SK-N-SH (cell line): ENCODE results near the gene ALPL.
A peak's percentile ranks its signal among the peaks of the same experiment; 100 is the strongest.

ENCODE experiments used
- EP300 ChIP-seq, 2 experiments: IDR thresholded peaks; 2 replicates each; pipeline versions ENCODE4 v1.4.0 to v1.6.1; 2012; ENCODE audit warnings: borderline replicate concordance in 1 of 2, low read depth in 1 of 2, low read length in 1 of 2
- JUND ChIP-seq: IDR thresholded peaks from 2 replicates; pipeline ENCODE4 v1.4.0; 2012
- NRF1 ChIP-seq: IDR thresholded peaks from 2 replicates; pipeline ENCODE4 v1.6.1; 2012; ENCODE audit warnings: low read depth, mild to moderate bottlenecking, low read length
- TEAD4 ChIP-seq: IDR thresholded peaks from 2 replicates; pipeline ENCODE4 v1.4.0; 2012; ENCODE audit warnings: mild to moderate bottlenecking, borderline replicate concordance; ENCODE audit not compliant: insufficient read depth
- TF ChIP-seq, protein P1 (sequence below): fragments of 200-600 bp; sonication (generic); IDR thresholded peaks from 2 replicates; pipeline ENCODE4 v1.6.1; 2017; ENCODE audit warnings: antibody characterized with exemption, mild to moderate bottlenecking, moderate library complexity
- TF ChIP-seq, protein P2 (sequence below): IDR thresholded peaks from 2 replicates; pipeline ENCODE4; 2012
- TF ChIP-seq, protein P3 (sequence below): IDR thresholded peaks from 2 replicates; pipeline ENCODE4 v1.4.0; 2012; ENCODE audit warnings: low read depth, borderline replicate concordance
- TF ChIP-seq, protein P4 (sequence below): IDR thresholded peaks from 2 replicates; pipeline ENCODE4 v1.6.1; 2012; ENCODE audit warnings: mild to moderate bottlenecking, low read depth, low read length, moderate library complexity

DNA sequence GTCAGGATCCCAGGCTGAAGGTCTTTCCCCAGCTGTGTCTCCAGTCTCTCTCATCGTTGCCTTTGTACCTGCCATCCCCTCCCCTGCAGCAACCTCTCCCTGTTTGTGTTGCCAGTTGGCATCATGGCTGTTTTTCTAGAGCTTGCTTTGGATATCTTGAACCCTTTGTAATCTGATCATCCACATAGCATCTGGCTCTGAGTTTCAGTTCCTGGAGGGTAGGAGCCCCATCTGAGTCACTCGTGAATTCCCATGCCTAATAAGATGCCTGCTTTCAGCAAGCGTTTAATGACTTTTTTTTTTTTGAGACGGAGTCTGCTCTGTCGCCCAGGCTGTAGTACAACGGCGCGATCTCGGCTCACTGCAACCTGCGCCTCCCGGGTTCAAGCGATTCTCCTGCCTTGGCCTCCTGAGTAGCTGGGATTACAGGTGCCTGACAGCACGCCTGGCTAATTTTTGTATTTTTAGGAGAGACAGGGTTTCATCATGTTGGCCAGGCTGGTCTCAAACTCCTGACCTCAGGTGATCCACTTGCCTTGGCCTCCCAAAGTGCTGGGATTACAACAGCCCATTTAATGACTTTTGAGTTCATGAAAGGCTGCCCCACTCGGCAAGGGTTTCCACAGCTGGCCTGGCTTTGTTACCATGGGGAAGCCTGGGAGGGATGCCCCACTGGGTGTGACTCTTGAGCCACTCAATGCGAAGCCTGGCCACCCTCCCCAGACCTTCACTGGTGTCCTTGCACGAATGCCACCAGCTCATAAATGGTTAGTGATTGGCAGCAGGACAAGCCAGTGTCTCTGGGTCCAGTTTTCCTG lies 11.9 kb downstream of the ALPL start:
- peak; percentile 39; the same call in 1 of the 2 replicates for TF ChIP-seq JUND
- TF ChIP-seq, protein P1, sequence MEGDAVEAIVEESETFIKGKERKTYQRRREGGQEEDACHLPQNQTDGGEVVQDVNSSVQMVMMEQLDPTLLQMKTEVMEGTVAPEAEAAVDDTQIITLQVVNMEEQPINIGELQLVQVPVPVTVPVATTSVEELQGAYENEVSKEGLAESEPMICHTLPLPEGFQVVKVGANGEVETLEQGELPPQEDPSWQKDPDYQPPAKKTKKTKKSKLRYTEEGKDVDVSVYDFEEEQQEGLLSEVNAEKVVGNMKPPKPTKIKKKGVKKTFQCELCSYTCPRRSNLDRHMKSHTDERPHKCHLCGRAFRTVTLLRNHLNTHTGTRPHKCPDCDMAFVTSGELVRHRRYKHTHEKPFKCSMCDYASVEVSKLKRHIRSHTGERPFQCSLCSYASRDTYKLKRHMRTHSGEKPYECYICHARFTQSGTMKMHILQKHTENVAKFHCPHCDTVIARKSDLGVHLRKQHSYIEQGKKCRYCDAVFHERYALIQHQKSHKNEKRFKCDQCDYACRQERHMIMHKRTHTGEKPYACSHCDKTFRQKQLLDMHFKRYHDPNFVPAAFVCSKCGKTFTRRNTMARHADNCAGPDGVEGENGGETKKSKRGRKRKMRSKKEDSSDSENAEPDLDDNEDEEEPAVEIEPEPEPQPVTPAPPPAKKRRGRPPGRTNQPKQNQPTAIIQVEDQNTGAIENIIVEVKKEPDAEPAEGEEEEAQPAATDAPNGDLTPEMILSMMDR: no peak
- TF ChIP-seq, protein P2, sequence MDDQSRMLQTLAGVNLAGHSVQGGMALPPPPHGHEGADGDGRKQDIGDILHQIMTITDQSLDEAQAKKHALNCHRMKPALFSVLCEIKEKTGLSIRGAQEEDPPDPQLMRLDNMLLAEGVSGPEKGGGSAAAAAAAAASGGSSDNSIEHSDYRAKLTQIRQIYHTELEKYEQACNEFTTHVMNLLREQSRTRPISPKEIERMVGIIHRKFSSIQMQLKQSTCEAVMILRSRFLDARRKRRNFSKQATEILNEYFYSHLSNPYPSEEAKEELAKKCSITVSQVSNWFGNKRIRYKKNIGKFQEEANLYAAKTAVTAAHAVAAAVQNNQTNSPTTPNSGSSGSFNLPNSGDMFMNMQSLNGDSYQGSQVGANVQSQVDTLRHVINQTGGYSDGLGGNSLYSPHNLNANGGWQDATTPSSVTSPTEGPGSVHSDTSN: no peak
- TF ChIP-seq, protein P3, sequence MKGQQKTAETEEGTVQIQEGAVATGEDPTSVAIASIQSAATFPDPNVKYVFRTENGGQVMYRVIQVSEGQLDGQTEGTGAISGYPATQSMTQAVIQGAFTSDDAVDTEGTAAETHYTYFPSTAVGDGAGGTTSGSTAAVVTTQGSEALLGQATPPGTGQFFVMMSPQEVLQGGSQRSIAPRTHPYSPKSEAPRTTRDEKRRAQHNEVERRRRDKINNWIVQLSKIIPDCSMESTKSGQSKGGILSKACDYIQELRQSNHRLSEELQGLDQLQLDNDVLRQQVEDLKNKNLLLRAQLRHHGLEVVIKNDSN: no peak
- TF ChIP-seq, protein P4, sequence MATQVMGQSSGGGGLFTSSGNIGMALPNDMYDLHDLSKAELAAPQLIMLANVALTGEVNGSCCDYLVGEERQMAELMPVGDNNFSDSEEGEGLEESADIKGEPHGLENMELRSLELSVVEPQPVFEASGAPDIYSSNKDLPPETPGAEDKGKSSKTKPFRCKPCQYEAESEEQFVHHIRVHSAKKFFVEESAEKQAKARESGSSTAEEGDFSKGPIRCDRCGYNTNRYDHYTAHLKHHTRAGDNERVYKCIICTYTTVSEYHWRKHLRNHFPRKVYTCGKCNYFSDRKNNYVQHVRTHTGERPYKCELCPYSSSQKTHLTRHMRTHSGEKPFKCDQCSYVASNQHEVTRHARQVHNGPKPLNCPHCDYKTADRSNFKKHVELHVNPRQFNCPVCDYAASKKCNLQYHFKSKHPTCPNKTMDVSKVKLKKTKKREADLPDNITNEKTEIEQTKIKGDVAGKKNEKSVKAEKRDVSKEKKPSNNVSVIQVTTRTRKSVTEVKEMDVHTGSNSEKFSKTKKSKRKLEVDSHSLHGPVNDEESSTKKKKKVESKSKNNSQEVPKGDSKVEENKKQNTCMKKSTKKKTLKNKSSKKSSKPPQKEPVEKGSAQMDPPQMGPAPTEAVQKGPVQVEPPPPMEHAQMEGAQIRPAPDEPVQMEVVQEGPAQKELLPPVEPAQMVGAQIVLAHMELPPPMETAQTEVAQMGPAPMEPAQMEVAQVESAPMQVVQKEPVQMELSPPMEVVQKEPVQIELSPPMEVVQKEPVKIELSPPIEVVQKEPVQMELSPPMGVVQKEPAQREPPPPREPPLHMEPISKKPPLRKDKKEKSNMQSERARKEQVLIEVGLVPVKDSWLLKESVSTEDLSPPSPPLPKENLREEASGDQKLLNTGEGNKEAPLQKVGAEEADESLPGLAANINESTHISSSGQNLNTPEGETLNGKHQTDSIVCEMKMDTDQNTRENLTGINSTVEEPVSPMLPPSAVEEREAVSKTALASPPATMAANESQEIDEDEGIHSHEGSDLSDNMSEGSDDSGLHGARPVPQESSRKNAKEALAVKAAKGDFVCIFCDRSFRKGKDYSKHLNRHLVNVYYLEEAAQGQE: no peak
- TF ChIP-seq EP300 (IDR thresholded peaks at IDR 0.05; ENCODE audit: borderline replicate concordance in 1 of 2, low read depth in 1 of 2, low read length in 1 of 2): no peak
- no peak for TF ChIP-seq TEAD4
- TF ChIP-seq NRF1: no peak
